GM18517 (cell line): Measurements from ENCODE around the gene BANF1.
A peak's percentile ranks its signal among the peaks of the same experiment; 100 is the strongest.

ENCODE experiments used
- ATAC-seq: cut with Tn5 transposase; IDR thresholded peaks from one replicate; pipeline ENCODE4 v1.9.1; 2021; ENCODE audit warnings: mild to moderate bottlenecking, moderate library complexity; ENCODE audit not compliant: unreplicated experiment

BANF1 gene

GRCh38 chr11:66037327-66037726 lies 35.0 kb downstream of the BANF1 start:
- ATAC-seq: no peak

- no peak for ATAC-seq
These were observed 37.5 kb downstream of the BANF1 start for GRCh38 chr11:66039765-66040164.

- no peak for ATAC-seq
These were observed 40.1 kb downstream of the BANF1 start for GRCh38 chr11:66042227-66042995.

DNA sequence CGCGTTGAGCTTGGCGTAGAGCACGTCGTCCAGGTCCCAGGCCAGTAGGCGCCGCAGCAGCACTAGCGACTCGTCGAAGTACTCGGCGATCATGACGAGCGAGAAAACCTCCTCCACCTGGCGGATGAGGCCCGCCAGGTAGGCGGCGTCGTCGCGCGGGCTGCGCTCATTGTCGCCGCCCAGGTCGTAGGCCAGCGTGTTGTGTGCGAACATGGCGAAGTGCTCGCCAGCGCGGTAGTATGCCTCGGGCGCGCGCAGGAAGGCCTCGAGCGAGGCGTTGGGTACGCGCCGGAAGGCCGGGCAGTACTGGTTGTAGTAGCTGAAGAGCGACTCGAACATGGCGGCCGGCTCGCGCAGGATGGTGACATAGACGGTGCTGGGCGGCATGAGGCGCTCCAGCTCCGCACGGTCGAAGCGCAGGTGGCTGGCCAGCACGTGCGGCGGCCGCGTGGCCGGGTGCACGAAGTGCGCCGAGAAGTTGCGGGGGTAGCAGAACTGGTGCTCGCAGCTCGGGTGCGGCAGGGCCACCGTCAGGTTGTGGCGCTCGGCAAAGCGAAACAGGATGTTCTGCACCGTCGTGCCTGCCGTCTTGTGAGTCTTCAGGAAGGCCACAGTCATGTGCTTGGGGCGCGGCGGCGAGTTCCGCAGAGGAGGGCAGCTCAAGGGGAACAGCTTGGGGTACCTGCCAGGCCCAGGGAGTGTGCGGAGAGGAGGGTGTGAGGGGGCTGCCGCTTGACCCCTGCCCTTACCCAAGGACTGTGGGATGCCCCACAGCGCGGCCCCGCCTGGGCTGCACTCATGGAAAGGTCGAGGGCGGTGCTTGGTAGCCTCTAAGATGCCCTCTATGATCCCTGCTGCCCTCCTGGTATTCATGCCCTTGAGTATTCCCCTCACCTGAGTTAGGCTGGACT lies 40.9 kb downstream of the BANF1 start:
- no peak for ATAC-seq

DNA sequence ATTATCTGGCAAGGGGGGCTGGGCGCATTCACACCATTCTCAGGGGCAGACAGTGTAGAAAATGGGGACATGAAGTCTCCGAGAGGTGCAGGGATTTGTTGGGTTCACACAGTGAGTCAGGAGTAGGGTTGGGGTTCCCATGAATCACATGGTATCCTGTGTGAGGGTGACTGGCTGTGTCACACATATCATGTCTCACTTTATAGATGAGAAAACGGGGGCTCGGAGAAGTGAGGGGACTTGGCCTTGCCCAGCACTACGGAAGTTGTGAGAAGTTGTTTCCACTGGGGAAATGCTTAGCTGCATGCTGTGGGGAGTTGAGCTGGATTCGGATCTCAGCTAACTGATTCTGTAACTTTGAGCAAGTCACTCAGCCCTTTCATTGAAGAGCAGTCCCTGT lies 42.5 kb downstream of the BANF1 start:
- ATAC-seq: no peak

DNA sequence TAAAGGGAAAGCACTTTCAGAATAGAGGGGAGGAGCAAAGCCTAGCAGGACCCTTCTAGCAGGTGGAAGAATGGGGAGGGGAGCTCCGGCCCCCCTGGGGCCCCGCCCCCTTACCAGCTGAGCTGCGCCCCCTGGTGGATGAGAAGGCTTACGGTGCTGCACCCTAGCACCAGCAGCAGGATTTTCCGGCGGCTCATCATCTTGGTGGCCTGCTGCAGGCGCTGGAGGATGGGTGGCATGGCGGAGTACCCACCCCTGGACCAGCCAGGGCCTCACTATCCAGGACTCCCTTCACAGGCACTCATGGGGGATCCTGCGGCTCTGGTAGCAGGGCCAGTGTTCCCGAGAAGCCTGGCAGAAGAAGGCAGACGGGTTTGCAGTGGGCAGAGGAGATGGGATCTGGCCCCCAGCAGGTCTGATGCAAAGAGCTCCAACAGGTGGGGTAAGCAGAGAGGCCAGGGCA lies 42.9 kb downstream of the BANF1 start:
- ATAC-seq: no peak

DNA sequence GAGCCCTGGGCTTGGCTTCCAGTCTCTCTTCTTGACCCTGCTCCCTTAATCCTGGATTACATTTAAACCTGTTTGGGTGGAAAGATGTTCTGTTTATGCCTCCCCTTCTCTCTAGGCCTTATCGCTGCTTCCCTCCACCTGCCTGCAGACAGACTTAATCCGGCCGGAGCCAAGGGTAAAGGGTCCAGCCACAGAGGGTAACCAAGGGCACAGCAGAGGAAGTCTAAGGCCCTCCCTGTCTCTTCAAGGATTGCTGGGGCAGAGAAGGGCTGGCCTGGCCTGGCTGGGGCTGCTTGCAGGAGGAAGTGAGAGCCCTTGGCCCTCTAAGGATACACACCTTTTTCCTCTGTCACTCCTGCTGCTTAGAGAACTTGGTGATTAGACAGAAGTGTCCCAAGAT lies 44.6 kb downstream of the BANF1 start:
- no peak for ATAC-seq

GRCh38 chr11:66047541-66048365 lies 45.5 kb downstream of the BANF1 start:
- no peak for ATAC-seq

GRCh38 chr11:66048547-66049323 lies 46.4 kb downstream of the BANF1 start, which contains the start of gene GAL3ST3:
Gene GAL3ST3, minus strand, starts transcription at chr11:66049161. Its CDS starts 3,746 bp downstream, at chr11:66045415.
- ATAC-seq: no peak

GRCh38 chr11:66050581-66051231 lies 48.4 kb downstream of the BANF1 start:
- ATAC-seq: no peak

- no peak for ATAC-seq
These were observed 49.1 kb downstream of the BANF1 start for GRCh38 chr11:66051371-66051765.

GRCh38 chr11:66051766-66052663 lies 49.7 kb downstream of the BANF1 start, which contains the start of gene SF3B2:
Gene SF3B2, plus strand, starts transcription at chr11:66052364. Its CDS starts 21 bp downstream, at chr11:66052385.
- ATAC-seq: peak; percentile 91

DNA sequence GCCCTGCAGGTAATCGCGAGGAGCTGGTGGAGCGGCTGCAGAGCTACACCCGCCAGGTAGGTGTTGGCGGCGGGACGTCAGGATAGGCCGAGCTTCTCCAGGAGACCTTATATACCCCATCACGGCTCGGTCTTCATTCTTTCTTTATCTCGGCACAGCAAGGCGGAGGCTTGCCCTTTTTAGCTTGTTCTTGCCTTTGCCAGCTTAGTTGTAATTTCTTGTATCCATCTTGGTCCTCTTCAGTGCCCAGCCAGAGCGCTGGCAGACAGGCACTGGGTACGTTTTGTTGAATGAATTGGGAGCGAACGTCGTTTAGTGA lies 50.3 kb downstream of the BANF1 start:
- no peak for ATAC-seq
